Measurements from ENCODE around the gene AFG3L2.
A peak's percentile ranks its signal among the peaks of the same experiment; 100 is the strongest.
"Not testable (repeated sequence)": the region's sequence is repeated elsewhere in the genome, so short reads cannot be mapped to it uniquely, and the experiment has no call there.

Gene AFG3L2

GRCh38 chr18:12394428-12394827 is 17.4 kb upstream of the AFG3L2 start:
- no peak for DNase-seq

GRCh38 chr18:12393998-12394397 is 17.0 kb upstream of the AFG3L2 start:
- DNase-seq = no peak

- no peak for DNase-seq
Measured at GRCh38 chr18:12393510-12393909, 16.5 kb upstream of the AFG3L2 start.

- DNase-seq = peak; percentile 76
Measured at GRCh38 chr18:12391487-12392165, 14.6 kb upstream of the AFG3L2 start.

GRCh38 chr18:12388442-12388841 is 11.4 kb upstream of the AFG3L2 start:
- no peak for DNase-seq

- DNase-seq = no peak
Measured at GRCh38 chr18:12384261-12384660, 7.2 kb upstream of the AFG3L2 start.

GRCh38 chr18:12383759-12384158 is 6.7 kb upstream of the AFG3L2 start:
- DNase-seq = not testable (repeated sequence)

- not testable (repeated sequence) for DNase-seq
Measured at GRCh38 chr18:12382221-12382814, 5.3 kb upstream of the AFG3L2 start.

GRCh38 chr18:12378198-12378558 is 1.2 kb upstream of the AFG3L2 start:
- DNase-seq = not testable (repeated sequence)

- DNase-seq = peak; percentile 94
Measured at GRCh38 chr18:12377556-12378197, 650 bp upstream of the AFG3L2 start.

- no peak for DNase-seq
Measured at GRCh38 chr18:12376034-12376753, 833 bp downstream of the AFG3L2 start.

GRCh38 chr18:12374401-12374800 is 2.6 kb downstream of the AFG3L2 start:
- DNase-seq = no peak

GRCh38 chr18:12373771-12374116 is 3.3 kb downstream of the AFG3L2 start:
- no peak for DNase-seq

- DNase-seq = no peak
Measured at GRCh38 chr18:12373116-12373770, 3.8 kb downstream of the AFG3L2 start.

GRCh38 chr18:12372406-12372805 is 4.6 kb downstream of the AFG3L2 start:
- no peak for DNase-seq

GRCh38 chr18:12371590-12371989 is 5.4 kb downstream of the AFG3L2 start:
- DNase-seq = no peak

- DNase-seq = no peak
Measured at GRCh38 chr18:12369211-12369610, 7.8 kb downstream of the AFG3L2 start.

- DNase-seq = no peak
Measured at GRCh38 chr18:12366784-12367183, 10.2 kb downstream of the AFG3L2 start.

- no peak for DNase-seq
Measured at GRCh38 chr18:12366379-12366778, 10.6 kb downstream of the AFG3L2 start.

- no peak for DNase-seq
Measured at GRCh38 chr18:12362473-12363174, 14.4 kb downstream of the AFG3L2 start.

GRCh38 chr18:12361770-12362378 is 15.2 kb downstream of the AFG3L2 start:
- DNase-seq = no peak

GRCh38 chr18:12359515-12359927 is 17.5 kb downstream of the AFG3L2 start:
- DNase-seq = no peak
